Measurements from ENCODE around the gene ROR1.

The ROR1 gene

DNA sequence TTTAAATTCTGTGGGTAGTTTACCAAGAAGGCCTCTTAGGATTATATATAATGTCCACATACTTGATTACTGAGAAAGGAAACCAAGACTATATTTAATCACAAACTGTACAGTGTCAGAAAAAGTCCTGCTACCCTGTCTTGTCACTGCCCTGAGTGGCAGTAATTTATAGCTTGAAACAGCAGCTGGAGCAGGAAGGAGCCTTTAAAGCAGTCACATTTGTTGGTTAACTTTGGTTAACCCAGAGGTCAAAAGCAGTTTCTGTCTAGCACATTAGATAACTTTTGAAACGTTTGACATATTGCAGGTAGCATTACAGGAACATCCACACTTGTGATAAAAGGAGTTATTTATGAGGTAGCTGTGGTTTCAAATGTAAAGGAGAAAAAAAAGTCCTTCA lies 161.7 kb downstream of the ROR1 start:
- no peak for DNase-seq (ENCODE audit: low spot score)

DNA sequence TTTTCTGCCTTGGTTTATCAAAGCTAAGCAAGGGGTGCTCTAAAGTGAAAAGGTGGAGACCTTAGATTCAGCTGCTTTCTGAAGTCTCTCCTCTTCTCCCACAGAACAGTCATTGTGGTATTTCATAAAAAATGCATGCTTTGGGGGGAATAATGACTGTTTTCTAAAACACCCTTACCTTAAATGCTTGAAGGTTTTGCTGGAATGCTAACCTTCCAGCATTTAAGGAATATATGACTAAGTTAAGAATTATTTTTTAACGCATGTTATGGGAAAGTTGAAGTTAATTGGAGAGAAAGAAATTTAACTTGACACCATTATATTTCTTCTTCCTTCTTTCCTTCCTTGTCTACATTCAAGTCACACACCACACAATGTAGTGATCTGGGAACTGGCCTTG lies 162.5 kb downstream of the ROR1 start:
- no peak for DNase-seq (ENCODE audit: low spot score)

DNA sequence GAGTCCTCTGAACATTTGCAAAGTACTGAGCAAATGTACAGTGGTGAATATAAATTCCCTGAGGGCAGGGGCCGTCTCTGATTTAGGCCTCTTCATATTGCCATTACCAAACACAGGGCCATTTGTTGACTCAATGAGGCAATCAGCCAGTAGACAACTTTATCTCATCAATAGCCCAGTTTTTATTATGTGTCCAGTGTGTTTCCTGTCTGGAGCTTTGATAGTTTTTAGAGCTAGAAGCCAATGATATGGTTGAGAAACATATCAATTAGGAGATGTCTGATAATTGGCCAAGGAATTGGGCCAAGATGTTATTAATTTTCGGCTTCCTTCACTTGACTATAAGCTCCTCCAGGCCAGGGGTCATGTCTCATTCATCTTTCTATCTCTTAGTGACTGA lies 163.0 kb downstream of the ROR1 start:
- DNase-seq (ENCODE audit: low spot score) = no peak

DNA sequence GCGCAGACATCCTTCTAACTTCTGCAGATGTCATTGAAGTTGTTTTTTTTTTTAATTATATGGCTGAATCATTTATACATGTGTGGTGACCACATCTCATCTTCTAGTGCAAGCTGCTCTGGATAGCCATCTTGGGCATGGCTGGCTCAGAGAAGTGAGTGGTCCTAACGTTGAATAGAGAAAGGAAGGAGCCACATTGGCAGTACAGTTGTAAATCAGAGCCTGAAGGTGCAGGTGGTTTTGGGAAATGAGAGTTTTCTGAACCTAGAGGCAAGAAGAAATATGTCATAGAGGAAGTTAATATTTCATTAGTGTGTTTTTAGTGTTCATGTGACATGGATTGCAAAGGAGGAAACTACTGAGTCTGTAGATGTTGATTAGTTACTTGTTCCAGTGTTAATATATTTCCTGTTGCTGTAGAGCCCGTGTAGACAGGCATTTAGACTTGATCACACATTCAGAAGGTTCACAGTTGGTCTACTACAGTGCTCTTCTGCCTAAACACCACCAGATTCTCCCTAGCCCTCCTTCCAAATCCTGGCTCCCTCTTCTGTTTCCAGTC lies 163.7 kb downstream of the ROR1 start:
- no peak for DNase-seq (ENCODE audit: low spot score)

DNA sequence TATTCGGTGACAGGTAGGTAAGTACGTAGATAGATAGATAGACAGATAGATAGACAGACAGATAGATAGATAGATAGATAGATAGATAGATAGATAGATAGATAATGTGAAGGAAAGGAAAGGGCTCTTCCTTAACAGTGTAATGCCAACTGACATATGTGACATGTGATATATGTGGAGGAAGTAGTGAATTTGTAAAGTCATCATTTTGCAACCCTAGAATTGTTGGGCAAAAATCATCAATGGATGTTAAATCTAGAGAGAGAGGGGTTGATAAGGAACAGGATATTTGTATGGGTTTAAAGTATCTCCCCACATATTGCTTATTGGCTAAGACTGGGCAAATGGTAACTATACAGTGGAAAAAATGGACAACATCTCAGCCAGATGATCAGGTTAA lies 166.6 kb downstream of the ROR1 start:
- no peak for DNase-seq (ENCODE audit: low spot score)

DNA sequence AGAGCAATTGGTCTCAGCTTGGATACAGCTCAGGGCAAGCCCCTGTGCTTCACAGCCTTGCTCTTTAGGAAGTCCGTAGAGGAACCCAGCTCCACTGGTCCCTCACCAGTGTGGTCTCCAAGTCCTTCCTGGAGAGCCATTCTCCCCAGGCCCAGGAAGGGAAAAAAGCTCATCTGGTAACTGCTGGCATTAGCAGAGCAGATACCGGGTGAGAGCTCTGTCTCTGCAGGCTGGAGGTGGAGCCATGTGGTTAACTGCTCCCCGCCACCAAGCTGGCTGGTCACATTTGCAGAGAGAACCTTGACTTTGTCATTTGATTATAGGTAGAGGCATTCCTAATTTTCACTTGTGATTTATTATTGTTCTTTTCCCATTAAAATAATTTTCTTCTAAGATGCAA lies 169.6 kb downstream of the ROR1 start:
- no peak for DNase-seq (ENCODE audit: low spot score)

DNA sequence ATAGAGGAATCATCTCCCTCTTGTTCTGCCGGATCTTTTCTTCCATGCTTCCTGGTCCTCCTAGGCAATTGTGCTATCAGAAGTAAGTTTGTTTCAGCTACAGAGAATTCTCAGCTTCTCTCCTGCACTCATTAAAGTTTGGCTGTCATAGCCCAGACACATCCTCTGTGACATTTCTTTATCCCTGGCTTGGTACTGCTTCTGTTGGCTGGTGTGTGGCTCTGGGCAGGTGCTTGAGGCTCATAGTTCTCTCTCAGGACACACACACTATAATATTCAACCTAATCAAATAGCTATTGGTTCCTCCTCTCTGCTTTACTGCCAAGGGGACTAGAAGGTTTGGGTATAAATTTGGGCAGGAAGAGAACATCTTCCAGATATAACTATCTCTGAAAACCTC lies 172.1 kb downstream of the ROR1 start:
- DNase-seq (ENCODE audit: low spot score) = no peak

DNA sequence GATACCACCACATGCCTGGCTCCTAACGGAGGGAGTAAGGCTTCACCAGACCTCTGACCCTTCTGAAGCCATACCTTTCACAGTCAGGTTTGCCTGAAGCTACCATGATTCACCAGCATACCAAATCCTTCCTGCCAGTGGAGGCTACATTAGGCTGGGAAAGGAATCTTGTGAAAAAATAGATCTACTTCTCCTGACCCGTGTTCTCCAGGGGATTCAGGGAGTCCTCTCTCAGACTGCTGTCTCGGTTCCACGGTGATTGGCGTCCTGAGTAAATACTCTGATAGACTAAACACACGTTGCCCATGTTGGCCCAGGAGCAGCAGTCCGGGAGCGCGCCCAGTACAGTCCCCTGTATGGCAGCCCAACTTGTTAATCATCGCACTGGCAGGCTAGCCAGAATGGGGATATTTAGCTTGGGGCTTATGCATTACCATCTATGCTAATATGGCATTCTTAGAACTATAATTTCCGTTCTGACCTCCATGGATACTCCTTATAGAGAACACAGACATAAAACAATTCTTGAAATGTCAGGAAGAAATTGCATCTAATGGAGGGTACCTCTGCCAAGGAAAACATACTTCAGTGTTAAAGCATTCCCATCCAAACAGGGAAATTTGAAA lies 173.2 kb downstream of the ROR1 start:
- DNase-seq (ENCODE audit: low spot score) = no peak

DNA sequence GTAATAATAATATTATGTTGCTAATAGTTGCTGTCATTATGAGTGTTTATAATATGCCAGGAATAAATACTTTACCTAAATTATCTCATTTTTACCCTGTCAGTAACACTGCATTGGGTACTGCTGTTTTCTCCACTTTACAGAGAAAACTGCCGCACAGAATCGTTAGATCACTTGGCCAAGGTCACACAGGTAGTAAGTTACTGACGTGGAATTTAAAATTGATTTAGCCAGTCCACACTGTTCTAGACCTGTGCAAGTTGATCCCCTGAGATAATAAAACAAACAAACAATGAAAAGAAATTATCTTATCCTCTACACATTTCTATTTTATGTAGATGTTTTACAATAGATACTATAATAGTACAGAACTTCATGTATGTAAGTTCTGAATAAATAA lies 174.1 kb downstream of the ROR1 start:
- DNase-seq (ENCODE audit: low spot score) = no peak

DNA sequence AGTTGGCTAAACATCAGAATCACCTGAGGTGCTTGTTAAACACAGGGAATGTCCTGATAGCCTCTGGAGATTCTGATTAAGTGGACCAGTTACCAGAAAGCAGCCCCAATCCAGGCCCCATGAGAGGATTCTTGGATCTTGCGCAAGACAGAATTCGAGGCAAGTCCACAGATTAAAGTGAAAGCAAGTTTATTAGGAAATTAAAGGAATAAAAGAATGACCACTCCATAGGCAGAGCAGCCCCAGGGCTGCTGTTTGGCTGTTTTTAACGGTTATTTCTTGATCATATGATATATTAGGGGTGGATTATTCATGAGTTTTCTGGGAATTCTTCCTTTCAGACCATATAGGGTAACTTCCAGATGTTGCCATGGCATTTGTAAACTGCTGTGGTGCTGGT lies 176.2 kb downstream of the ROR1 start:
- no peak for DNase-seq (ENCODE audit: low spot score)

DNA sequence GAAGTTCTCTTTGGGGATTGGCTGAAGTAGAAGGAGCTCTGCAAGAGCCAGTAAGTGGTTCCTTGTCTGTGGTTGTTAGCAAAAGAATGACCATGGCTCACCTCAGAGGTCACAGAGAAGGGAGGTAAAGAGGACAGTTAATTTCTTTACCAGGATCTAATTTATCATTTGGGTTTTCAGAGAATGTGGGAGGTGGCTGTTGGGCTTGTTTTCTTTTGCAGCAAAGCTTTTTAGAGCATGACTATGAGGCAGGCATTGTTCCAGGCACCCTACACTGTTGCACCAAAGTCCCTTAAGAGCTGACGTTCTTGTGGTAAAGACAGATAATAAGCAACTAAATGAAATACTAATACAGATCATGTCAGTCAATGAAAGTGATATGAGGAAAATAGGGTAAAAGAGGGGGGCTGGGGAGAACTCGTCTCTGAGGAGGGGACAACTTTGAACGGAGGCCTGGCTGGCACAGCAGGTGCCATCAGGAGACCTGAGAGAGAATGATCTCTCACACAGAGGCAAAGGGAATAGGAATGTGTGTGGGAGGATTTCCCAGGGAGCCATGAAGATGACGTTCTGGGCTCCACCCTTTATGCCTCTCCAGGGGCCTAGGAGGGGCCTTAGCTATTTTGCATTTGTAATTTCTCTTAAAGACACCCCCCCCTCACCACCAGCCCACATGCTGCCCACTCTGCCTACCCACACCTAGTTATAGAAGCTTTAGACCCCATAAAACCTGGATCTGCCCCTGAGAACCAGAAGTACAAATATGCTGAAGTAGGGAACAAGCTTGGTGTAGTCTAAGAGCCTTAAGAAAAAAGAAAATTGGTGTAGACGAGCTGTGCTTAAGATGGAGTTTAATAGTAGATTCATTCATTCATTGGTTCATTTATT lies 177.5 kb downstream of the ROR1 start:
- no peak for DNase-seq (ENCODE audit: low spot score)

DNA sequence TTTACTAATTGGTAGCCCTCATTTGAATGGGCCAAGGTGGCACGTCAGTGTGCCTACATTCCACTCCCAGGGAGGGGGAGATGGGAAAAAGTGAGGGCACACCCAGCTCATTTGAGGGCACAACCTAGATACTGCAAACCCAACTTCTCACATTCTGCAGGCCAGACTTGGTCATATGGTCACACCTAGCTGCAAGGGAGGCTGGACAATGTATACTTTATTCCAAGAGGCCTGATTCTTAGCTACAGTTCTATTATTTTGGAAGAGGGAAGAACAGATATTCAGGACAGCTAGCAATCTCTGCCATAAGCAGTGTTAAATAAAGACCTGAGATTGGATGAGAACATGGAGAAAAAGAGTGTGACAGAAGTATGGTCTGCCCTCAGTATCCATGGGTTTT lies 180.4 kb downstream of the ROR1 start:
- no peak for DNase-seq (ENCODE audit: low spot score)

DNA sequence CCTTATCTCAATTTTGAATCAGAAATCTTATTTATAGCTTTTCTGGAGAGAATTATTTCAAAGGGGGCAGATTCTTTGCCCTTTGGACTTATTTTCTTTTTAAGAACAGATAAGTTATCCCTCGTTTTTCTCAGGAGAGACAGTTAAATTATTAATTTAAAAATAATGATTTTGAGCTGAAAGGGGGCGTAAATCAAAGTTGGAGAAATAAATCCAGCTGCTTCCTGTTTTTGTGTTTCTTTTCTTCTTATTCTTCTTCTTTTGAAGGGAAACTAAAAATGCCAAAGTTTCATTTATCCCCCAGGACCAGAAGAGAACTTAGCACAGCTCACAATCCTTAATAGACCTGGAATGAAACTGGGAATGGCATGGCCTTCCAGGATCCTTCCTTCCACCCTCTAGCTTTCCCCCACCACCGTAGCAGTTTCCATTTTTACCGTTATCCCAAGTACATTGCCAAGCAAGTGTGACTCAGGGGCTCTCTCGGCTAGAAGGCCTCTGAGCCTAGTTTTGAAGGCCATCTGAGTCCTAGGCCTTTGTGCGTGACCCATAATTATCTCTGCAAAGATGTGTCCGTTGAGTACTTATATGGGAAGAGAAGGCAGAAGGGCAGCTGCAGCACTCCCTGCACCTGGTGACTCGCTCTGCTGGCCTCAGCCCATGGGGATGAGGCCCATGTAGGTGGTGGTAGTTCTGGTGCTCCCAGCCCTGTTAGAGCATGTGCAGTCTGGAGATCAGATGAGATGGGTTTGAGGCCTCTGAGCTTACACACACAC lies 181.7 kb downstream of the ROR1 start:
- DNase-seq (ENCODE audit: low spot score) = no peak

DNA sequence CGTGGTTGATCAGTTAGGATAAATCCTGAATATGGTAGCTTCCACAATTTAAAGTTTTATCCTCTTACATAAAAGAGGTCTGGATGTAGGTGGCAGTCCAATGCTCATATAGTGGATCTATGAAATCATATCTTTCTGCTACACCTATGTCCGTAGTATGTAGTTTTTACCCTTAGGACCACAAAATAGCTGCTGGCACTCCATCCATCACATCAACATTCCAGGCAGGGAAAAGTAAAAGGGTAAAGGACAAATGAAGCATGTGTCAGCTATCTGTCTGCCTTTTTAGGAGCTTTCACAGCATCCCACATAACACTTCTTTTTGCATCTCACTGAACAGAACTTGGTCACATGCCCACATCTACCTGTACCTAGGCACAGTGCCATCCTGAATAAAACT lies 184.7 kb downstream of the ROR1 start:
- DNase-seq (ENCODE audit: low spot score) = no peak

DNA sequence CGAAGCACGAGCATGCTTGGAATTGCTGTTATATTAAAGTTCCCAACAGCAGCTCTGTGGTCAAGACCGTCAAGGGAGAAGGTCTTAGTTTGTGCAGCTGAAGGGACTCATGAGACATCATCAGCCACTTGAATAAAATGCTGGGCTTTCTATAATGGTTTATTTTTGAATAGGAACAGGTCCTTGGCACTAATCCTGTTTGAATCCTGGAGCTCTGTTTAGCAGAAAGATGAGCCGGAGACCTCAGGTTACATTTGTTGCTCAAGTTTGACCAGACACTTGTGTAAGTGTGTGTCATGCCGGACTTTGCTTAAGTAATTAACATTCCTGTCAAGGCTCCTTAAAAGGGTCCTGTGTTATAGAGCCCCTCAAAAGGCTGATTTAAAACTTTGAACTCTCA lies 186.5 kb downstream of the ROR1 start:
- no peak for DNase-seq (ENCODE audit: low spot score)

DNA sequence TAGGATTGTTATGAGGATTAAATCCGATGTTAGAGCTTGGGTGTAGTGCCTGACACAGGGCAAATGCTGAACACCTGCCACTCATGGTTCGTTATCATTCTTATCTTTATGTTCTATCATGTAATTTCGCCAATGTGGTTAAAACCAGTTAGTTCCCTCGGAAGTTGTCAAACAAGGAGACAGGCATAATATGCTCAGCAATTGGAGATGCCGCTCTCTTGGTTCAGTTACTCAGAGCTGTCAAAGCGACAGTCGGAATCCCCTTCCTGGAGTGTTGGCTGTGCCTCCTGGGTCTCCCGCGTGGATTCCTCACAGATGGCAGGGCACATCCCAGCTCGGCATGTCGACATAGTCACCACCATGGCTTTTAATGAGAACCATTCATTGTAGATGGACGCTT lies 192.2 kb downstream of the ROR1 start:
- DNase-seq (ENCODE audit: low spot score) = no peak

DNA sequence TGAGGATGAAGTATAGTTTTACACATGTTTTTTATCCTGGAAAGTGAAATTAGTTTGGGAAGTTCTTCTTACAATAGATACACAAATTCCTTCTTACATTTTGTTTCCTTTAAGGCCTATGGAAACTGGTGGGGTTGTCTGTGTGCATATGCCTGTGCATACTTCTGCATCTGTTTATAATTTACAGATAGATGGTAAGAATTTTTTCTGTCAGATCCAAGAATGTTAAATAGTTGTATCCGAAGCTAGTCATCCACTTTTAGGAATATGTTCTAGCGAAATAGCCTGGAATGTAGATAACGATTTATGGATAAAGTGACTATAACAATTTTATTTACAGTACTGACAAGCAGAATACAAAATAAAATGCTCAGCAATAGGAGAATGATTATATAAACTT lies 194.1 kb downstream of the ROR1 start:
- DNase-seq (ENCODE audit: low spot score) = no peak

DNA sequence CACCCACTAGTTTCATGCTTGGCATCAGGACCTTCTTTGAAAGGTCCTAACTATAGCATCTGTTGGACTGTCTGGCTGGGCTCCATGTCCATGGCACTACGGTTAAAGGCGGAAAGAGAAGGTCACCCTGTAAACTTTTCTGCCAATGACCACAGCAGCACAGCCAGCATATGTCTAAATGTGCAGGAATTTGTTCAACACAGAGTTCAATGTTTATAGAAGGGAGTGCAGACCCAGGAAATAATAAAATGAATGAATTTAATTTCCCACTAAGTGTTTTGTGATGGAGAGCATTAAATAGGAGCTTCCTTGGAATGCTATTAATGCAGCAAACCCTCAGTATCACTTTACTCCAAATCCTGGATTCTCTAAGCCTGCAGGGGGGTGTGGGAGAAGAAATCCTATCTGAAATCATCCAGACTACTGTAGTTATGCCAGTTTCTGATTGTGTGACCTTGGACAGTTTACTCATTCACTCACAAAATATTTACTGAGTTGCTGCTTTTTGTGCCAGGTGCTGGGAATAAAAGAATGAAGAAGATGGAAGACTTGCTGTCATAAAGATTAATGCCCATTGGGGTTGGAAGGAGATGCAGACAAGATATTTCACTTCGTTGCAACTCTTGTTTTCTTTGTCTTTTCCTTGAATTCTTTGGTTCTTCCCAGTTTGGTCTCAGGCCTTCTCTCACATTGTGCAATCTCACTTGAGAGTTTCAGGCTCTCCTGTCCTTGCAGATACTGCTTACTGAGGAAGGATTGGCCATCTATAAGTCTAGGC lies 195.0 kb downstream of the ROR1 start:
- DNase-seq (ENCODE audit: low spot score) = no peak

DNA sequence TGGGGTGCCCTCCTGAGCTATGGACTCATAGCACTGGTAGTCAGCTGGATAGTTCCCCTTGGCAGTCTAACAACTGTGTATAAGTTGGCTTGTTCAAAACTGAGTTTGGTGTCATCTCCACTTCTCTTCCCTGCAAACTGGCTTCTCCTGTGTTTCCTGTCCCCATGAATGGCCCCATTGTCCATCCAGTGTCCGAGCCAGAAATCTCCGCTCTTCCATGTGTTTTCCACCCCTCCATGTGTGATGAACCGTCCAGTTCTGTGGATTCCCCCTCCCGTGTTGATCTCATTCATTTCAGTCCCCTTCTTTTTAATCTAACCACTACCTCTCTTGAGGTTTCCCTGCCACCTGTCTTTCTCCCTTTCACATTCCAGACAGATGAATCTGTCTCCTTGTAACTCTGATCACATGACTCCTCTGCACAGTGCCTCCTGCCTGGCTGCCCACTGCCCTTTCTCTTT lies 195.7 kb downstream of the ROR1 start:
- no peak for DNase-seq (ENCODE audit: low spot score)

DNA sequence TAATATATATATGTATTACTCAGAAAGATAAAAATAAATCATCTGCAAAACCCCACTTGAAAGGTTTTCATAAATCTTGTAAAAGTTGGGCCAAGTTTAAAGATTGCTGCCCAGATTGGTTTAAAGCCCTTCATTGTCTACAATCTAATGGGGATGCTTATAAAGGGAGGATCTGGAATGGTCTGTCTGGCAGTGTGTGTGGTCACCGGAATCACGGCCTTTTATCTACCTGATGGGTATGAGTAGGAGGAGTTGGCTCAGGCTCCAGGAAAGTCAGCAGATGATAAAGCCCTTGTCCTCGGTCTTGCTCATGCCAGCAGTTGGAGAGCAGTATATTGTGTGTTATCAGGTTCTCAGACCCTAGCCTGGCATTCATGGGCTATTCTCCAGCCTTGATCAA lies 197.7 kb downstream of the ROR1 start:
- DNase-seq (ENCODE audit: low spot score) = no peak

DNA sequence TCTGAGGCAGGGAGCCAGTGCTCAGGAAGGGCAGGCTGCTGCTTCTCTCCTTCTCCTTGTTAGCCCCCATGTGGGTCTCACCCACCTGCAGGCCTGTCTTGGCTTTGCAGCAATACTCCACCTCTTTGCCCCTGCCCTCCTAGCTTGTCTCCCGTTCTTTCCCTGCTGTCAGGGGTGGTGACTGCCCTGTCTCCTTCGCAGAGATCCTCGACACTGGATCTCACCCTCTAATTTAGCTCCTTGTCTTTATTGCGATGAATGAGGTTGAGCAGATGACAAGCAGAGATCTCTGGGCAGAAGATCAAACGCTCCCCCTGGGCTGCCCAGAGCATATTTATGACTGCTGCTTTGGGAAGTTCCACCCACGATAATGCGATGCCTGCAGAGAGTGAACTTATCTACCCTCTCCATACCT lies 199.2 kb downstream of the ROR1 start:
- no peak for DNase-seq (ENCODE audit: low spot score)

DNA sequence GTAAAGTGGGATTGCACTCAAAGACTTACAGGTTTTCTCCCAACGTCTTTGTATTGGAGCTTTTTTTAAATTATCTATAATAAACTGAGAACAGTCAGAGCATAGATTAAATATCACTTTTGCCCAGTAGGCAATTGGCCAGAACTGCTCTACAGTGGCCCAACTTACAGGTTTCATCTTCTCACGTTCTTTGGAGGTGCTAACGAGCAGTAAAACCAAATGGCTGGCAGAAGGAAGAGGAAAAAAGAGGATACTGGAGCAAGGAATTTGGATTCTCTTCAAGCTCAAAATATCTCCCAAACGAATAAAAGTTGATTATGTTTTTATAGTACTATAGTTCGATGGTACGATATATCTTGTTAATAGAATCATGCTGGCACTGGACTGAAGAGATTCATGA lies 201.1 kb downstream of the ROR1 start:
- no peak for DNase-seq (ENCODE audit: low spot score)
